Measurements from ENCODE around the gene SPEM3.

- TF ChIP-seq EZH2phosphoT487 (IDR thresholded peaks at IDR 0.05; ENCODE audit: borderline replicate concordance, low read depth, low read length) = no peak
- TF ChIP-seq CTCF (conservative IDR thresholded peaks at IDR 0.05; ENCODE audit: low read length) = no peak
Measured at GRCh38 chr17:7418472-7419152, 10.0 kb upstream of the SPEM3 start.
